Fibroblast of lung (primary cell): ENCODE measurements around the gene ESF1.

Experiments used
- EZH2 ChIP-seq: IDR thresholded peaks from 2 replicates; pipeline ENCODE4 v1.5.1; 2012; ENCODE audit warnings: low read length, control low read depth, mild to moderate bottlenecking; ENCODE audit errors: missing control alignments
- TF ChIP-seq, protein P1 (sequence below), 2 donors: IDR thresholded peaks in 1 of 2; conservative IDR thresholded peaks in 1 of 2; 1 replicate in 1 of 2; 2 replicates in 1 of 2; pipeline ENCODE4 v1.5.1; 2011 to 2012; ENCODE audit warnings: low read length in 2 of 2, control low read depth in 1 of 2, inconsistent platforms in 1 of 2, low read depth in 1 of 2, mild to moderate bottlenecking in 1 of 2

DNA sequence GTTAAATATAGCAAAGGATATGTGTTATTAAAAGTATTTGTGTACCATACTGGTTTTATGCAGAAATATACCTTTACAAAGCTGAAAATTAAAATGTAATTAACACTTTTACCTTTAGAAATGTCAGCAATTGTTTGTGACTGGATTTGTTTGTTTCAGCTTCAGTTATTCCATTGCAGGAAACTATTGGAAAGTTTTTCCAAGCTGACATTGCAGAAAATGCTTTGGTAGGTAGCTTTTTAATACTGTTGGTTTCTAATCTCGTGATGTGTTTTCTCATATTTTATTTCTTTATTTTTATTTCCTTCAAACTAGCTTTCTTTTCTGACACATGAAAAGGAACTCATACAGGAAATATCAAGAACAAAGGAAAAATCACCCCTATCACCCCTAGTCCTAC, 8.3 kb upstream of the ESF1 start:
- TF ChIP-seq, protein P1, sequence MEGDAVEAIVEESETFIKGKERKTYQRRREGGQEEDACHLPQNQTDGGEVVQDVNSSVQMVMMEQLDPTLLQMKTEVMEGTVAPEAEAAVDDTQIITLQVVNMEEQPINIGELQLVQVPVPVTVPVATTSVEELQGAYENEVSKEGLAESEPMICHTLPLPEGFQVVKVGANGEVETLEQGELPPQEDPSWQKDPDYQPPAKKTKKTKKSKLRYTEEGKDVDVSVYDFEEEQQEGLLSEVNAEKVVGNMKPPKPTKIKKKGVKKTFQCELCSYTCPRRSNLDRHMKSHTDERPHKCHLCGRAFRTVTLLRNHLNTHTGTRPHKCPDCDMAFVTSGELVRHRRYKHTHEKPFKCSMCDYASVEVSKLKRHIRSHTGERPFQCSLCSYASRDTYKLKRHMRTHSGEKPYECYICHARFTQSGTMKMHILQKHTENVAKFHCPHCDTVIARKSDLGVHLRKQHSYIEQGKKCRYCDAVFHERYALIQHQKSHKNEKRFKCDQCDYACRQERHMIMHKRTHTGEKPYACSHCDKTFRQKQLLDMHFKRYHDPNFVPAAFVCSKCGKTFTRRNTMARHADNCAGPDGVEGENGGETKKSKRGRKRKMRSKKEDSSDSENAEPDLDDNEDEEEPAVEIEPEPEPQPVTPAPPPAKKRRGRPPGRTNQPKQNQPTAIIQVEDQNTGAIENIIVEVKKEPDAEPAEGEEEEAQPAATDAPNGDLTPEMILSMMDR (conservative IDR thresholded peaks at IDR 0.05 in 1 of 2, IDR thresholded peaks at IDR 0.05 in 1 of 2; ENCODE audit: low read depth in 1 of 2, low read length in 2 of 2) = no peak
- TF ChIP-seq EZH2 = no peak
